ENCODE measurements around the gene MGLL.
"Not testable (repeated sequence)": the region's sequence is repeated elsewhere in the genome, so short reads cannot be mapped to it uniquely, and the experiment has no call there.

Gene MGLL

DNA sequence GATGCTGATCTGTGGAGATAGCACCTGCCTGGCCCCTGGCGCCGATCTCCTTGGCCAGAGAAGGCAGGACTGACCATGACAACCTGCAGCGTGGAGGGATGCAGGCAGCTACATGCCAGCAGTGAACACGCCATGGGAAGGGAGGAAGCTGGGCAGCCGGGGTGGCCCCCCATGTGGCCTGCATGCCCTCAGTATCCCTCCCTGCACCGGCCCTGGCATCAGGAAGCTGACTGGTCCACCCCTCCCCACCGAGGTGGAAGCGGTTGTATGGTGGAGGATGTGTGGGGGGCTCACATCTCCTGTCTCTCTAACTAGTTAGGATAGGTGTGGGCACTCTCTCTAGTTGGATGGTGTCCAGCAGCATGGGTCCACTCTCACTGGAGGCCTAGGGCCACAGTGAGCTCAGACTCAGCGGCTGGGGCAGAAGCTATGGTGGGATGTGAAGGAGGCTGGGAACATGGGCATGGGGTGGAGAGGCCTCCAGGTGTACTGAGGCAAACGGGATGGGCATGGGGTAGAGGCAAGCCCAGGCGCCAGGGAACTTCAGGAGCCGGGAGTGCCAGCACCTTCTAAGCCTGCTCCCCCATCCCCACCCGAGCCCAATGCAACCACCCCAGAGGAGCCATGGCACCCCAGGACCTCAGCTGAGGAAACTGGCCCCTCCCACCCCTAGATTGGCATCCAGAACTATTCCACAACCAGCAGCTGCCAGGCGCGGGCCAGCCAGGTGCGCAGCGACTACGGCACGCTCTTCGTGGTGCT lies 151.4 kb downstream of the MGLL start:
- no peak for DNase-seq

DNA sequence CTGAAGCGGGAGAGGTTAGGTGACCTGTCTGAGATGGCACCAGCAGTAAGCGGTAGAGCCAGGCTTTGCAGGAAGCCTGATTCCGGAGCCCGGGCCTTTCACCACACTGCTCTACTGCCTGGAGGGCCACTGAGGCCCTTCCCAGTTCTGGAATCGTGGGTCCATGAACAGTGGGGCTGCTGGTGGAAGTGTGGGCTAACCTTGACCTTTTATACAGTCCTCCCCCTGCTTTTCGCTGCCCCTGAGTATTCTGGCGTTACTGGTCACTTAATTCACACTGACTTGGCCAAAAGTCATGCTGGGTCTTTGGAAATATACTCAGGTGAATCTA lies 152.1 kb downstream of the MGLL start:
- DNase-seq, result no peak

DNA sequence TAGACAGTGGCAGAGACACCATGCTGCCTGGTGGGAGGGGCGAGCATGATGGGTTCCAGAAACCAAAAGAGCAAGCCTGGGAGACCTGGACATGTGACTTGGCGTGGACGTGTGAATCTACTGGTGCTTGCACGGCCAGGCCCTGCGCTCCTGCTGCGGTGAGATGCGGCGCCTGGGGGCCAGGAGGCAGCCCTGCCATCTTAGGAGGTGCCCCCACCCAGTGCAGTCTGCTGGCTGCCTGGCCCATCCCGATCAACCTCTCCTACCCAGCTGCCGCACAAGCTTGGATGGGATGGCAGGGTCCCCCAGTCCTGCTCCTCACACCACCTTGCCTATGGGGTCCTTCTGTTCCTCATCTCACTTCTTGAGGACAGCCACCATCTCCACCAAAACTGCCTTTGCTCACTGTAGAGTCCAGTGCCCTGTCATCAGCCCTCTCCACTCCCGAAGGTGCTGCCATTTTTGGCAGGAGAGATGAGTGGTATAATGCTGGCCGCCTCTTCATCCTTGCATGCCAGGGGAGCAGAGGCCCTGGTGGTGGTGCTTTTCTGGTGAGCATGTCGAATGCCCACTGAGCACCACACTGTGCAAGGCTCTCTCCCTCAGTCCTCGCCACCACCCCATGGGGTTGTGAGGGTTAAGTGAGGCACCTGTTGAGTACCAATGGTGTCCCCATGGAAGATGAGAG lies 152.6 kb downstream of the MGLL start:
- no peak for DNase-seq

DNA sequence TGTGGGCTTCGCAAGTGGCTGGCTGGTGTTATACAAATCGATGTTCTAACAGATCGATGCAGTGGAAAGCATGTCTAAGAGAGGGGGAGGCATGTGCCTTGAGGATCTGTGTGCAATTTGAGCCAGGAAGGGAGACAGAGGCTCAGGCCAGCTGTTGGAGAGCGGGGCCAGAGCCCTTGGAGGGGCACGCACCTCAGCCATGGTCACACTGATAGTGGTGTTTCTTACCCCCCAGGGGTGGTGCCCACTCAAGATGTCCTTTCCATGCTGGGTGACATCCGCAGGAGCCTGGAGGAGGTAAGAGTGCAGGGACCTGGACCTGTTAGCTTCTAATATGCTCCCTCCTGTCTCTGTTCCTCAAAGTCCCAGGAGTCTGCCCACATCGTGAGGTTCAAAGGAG lies 153.4 kb downstream of the MGLL start:
- no peak for DNase-seq

DNA sequence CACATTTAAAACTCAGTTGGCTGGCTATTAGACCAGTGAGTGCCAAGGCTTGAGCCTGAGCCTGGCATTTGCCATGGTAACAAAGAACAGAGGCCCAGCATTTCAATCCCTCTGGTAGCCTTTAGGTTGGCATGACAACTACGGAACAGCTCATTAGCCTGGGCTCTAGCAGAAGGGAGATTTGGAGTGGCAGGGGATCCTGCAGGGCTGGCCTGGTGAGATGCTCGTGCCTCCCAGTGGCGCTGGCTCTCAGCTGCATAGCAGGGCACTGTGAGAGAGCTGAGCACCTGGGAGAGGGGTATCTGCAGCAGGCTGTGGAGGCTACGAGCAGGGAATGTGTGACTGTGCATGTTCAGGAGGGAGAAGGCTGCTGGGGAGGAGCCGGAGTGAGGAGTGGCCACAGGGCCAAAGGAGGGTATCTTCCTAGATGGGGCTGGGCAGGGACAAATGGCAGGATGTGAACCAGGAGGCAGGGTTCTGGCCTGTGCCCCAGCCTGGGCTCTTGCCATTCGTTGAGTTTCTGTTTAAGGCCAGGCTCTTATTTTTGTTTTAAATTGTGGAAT lies 155.1 kb downstream of the MGLL start:
- no peak for DNase-seq

DNA sequence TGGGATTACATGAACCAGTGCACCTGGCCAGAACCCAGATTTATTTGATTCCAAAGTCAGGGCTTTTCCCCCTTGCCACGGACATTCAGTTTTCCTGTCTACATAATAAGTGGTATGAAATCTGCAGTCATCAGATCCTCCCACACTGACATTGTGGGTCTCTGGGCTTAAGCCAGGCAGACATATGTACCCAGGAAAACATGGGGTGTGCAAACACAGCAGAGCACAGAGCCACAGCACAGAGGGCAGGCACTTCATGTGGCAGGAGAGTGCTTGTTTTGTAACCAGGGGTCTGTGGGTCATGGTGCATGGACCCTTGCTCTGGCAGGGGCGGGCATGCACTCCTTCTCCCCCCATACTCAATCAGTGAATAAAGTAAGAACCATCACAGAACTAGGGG lies 155.6 kb downstream of the MGLL start:
- no peak for DNase-seq

DNA sequence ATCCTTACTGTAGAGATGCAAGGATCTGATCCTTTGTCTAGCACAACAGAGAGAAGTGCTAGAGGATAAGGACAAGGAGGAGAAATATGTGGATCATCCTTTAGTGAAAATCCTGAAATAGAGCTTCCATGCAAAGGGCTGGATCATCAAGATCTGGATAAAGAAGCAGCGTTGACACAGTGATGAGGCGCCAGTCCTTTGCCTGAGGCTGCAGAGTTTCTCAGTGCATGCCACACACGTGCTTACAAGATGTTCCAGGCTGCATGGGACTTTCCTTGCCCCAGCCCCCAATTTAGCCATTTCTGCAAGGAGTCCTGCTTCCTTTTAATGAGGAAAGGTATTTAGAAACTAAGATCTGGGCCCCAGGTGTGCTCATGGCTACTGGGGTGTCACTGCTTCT lies 156.7 kb downstream of the MGLL start:
- DNase-seq, result no peak

DNA sequence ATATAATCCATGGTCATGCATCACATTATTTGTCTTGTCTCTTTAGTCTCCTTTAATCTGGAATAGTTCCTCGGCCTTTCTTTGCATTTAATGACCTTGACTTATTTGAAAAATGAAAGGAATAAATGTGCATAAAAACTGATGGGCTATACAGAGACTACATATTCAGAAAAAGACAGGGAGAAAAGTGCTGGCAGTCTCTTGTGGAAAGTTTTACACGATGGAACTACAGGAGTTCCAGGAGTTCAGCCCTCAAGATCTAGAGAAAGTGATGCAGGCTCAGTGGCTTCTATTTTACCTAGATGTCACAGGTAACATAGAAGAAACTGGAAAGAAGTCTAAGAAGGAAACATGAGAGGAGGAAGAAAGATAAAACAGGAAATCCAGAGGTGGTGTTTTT lies 157.2 kb downstream of the MGLL start:
- no peak for DNase-seq

DNA sequence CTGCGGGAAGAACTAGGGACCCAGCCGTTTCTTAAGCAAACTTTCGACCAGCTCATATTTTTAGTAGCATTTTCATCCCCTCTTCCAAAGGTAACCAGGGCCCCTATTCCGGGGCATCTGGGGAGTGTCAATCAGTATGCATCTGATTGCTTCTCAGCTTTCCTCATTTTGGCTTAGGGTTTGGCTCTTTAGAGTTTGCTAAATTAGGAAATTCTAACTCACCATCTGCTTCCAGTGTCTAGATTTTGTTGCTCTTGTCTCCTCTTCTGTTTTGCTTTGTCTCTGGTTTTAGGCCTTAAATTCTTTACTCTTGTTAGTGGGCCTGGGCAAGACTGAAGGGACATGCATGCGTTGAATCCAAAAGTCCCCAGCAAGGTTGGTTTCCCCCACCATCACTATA lies 159.2 kb downstream of the MGLL start:
- no peak for DNase-seq

DNA sequence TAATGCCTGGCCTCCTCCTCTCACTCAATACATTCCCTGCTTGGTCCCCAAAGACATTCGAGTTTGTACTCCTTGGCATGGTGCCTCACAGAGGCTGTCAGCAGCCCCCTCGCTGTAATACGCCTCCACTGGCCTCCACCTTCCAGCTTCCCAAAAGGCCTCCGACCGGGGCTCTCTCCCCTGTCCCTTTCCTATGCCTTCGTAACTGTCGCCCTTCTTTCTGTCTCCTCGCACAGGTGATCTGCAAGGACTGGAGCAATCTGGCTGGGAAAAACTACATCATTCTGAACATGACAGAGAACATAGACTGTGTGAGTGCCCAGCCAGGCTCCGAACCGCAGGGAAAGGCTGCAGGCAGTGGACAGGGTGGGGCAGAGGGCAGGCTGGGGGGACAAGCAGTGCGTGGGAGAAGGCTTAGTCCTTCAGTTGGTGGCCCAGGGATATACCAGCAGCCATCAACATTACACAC lies 160.3 kb downstream of the MGLL start:
- DNase-seq, result no peak

DNA sequence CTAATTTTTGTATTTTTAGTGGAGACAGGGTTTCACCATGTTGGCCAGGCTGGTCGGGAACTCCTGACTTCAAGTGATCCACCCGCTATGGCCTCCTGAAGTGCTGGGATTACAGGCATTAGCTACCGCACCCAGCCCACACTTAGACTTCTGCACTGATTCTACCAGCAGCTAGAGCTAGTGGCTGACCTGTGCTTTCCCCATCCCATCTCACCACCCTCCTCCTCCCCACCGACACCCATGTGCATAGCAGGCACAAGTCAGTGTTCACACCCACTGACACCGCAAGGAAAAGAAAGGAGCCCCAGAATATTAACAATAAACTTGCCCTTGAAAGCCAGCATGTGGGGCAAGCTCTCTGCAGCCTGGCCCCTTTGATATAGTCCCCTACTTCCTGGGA lies 160.7 kb downstream of the MGLL start:
- no peak for DNase-seq

DNA sequence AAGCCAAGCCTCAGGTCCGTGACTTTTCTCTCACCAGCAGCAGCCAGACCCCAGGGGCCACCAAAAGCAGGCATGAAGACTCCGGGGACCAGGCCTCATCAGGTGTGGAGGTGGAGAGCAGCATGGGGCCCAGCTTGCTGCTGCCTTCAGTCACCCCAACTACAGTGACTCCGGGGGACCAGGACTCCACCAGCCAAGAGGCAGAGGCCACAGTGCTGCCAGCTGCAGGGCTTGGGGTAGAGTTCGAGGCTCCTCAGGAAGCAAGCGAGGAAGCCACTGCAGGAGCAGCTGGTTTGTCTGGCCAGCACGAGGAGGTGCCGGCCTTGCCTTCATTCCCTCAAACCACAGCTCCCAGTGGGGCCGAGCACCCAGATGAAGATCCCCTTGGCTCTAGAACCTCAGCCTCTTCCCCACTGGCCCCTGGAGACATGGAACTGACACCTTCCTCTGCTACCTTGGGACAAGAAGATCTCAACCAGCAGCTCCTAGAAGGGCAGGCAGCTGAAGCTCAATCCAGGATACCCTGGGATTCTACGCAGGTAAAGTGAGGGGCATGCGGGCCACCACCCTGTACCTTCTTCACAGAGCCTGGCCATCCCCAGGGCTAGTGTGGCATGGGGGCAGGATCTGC lies 161.6 kb downstream of the MGLL start:
- DNase-seq, result no peak

DNA sequence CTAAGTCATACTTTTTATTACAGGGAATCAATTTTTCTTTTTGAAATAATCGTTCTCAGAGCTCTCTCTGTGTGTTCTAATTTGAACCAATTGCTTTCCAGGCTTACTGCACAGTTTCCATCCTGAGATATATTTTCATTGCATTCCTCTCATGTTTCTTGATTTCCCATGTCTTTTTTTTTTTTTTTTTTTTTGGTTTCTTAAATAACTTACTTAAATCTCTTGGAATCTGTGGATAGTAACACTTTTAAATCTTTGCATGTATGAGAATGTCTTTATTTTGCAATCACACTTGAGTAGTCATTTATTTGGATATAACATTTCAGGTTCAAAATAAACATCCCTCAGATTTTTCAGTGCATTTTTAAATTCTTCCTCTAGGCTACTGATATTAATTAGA lies 164.1 kb downstream of the MGLL start:
- no peak for DNase-seq

DNA sequence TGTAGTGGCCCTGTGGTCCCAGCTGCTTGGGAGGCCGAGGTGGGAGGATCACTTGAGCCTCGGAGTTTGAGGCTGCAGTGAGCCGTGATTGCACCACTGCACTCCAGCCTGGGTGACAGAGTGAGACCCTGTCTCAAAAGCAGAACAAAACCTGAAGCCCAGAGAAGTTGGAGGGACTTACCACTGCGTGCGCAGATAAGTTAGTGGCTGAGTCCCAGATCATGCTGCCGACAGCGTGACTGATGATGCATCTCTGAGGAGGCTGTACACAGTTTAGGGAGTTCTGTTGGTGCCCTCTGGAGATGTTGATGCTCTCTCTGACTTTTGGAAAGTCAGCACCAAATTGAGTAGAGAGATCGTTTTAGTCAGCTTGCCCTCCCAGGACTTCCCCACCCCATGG lies 165.4 kb downstream of the MGLL start:
- DNase-seq, result no peak

DNA sequence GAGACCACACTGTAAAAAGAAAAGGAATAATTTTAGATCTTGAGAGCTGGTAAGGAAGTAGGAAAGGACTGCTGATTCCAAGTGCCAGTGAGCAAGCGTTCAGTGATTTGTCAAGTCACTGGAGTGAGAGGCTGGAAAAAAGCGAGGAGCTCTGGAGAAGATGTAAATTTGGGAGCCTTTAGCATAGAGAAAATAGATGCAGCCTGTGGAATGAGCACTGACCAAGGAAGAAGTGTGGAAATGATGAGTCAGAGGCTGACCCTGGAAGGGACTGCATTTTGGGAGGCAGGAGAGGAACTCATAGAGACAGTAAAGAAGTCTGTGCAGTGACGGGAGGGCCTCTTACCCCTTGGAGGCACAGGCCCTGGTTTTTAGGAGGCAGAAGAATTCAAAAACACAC lies 166.7 kb downstream of the MGLL start:
- no peak for DNase-seq

DNA sequence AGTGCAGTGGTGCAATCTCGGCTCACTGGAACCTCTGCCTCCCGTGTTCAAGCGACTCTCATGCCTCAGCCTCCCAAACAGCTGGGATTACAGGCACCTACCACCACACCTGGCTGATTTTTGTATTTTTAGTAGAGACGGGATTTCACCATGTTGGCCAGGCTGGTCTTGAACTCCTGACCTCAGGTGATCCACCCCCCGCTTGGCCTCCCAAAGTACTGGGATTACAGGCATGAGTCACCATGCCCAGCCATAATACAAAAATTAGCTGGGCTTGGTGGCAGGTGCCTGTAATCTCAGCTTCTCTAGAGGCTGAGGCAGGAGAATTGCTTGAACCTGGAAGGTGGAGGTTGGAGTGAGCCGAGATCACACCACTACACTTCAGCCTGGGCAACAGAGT lies 167.3 kb downstream of the MGLL start:
- not testable (repeated sequence) for DNase-seq

DNA sequence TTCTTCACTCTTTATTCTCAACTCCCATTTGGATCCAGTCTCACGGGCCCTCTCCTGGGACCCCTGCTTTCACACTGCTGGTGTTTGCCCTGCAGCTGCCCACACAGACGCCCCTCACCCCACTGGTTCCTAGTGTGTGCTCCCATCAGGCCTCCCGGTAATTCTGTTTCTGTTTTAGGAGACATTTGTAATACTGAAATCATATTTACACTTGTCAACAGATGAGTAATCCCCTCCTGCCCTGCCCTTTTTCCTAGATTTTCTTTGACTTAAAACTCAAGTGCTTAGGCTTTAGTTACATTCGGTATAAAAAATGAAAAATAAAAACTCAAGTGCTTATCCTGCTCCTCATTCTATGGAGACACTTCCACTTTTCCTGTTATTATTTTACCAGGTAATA lies 167.9 kb downstream of the MGLL start:
- no peak for DNase-seq

DNA sequence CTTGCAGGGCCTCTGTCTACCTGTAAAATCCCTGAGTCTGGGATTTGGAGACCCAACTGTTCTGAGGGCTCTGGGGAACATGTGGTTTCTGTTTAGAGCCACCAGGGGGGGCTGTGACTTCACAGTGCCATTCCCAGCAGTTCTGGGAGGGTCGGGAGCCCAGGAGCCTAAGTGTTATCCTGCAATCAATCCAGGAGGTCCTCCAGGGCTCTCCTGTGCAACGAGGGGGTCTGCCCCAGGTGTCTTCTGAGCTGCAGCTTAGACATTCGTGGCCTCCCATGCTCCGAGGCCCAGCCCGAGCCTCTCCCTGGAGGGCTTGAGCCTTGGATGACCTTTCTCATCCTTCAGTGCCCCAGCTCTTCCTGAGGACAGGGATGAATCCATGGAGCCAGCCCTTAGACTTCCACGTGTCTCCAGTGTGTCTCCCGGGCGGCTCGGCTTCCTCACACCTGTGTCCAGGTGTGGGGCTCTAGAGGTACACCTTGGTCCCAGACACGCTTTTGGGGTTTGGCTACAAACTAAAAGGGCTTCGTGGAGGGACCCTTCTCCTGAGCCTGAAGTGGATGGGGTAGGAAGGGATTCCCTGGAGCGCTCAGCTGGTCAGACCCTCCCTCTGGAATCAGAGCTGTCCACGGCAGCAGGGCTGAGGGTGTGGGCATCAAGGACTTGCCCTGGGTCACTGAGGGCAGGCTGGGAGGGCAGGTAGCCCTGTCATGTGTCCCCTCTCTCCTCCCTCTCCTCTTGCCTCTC lies 169.9 kb downstream of the MGLL start:
- DNase-seq, result peak; percentile 14 to 74

DNA sequence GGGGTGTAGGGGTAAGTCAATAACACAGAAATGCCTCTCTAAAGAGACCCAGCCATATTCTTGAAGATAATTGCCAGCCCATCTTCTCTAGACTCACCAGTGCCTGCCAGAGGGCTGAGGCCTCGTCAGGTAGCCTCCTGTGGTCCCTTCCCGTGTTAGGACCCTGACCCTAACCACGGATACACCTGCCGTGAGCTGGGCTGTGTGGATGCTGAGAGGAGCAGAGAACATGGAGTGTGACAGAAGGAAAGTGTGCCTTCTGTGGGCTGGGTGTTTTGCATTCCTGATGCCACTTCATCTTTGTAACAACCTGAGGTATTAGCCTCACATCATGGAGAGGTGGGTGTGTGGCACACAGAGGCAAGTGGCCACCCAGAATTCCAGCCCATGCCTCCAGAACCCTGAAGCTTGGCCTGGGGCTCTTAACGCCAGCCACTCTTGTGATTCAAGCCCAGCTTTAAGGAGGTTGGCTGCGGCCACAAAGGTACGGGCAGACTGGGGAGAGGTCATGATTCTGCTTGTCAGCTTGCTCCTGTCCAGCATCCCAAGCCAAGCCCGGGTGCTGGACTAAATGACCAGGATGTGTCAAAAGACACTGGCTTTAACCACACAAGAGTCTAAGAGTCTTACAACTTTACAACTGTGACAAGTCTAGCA lies 170.7 kb downstream of the MGLL start:
- no peak for DNase-seq

DNA sequence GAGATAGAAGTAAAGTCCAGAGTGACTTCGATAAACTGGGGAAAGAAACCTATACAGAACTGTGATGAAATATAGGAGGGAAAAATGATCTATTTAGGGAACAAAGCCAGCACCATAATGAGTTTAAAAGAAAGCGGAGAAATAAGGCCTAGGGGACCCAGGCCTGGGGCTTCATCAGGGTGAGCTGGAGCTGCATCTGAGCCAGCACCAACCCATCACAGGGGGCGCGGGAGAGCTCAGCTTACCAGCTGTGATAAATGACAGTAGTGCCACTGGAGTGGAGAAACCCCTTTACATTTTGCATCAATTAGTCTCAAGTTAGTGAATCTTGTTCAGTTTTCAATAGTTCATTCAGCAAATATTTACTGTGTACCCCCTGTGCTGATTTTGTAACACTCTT lies 172.1 kb downstream of the MGLL start:
- no peak for DNase-seq

DNA sequence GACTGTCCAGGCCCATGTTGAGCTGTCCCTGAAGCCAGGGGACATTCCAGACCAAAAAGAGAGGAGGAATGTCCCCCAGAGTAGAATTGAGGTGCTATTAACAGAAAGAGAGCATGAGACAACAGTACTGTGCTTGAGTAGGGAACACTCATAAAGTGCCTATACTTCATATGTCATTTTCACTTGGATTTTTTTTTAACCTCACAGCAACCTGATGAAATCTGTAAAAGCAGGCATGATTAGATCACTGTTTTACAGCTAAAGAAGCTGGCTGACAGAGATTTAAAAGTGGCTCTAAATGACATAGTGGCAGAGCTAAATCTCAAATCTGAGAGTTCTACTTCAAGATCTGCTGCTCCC lies 174.5 kb downstream of the MGLL start:
- DNase-seq, result no peak

DNA sequence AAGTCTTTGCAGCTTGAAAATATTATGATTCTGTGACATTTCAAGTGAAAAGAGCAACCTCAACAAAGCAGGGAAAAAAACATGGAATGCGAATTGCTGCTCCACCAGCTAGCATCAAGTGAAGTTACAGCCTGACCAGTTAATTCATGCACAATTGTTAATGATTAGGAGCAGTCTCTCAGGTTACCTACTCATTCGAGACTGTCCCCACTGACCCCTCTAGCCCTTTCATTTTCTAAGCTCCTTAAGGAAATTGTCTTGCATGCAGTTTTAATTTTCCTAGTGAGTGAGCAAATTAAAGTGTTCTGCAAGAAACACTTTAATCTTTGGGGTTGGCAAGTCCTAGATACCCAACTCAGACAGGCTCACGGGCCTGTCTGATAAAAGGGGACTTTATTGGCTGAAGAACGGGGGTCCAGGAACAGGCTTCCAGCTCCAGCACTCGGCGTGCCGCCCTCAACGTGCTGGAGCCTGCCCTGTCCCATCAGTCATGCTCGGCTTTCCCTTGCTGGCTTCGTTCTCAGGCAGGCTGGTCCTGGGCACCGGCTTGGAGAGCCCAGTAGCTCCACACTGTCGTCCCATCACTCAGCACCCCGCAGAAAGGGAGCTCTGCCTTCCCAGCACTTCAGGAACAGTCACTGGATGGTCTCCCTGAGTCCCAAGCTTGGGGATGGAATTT lies 175.0 kb downstream of the MGLL start:
- DNase-seq, result no peak
